GM12891 (cell line): ENCODE data around the gene KRT37.

Experiments used
- DNase-seq: peaks from one replicate; pipeline ENCODE4 v3.0.0; 2011; ENCODE audit warnings: low spot score; ENCODE audit not compliant: insufficient read length
- FAIRE-seq: peaks from 2 replicates; lab custom pipeline; 2011; peaks lifted over from hg19 to GRCh38; lab: Jason Lieb, UNC
- PAX5 ChIP-seq: IDR thresholded peaks from 2 replicates; pipeline ENCODE4 v1.6.1; 2011; ENCODE audit warnings: low read length, moderate library complexity, mild to moderate bottlenecking; ENCODE audit not compliant: insufficient read depth, severe bottlenecking
- POLR2A ChIP-seq: IDR thresholded peaks from 2 replicates; pipeline ENCODE4 v1.6.1; 2011; ENCODE audit warnings: low read depth, low read length, control low read depth
- POLR2AphosphoS5 ChIP-seq: IDR thresholded peaks from 2 replicates; pipeline ENCODE4 v1.6.1; 2011; ENCODE audit warnings: low read depth, low read length, control low read depth
- POU2F2 ChIP-seq: IDR thresholded peaks from 2 replicates; pipeline ENCODE4 v1.6.1; 2011; ENCODE audit warnings: low read depth, mild to moderate bottlenecking, control low read depth, low read length, moderate library complexity
- SPI1 ChIP-seq: IDR thresholded peaks from 2 replicates; pipeline ENCODE4 v1.6.1; 2011; ENCODE audit warnings: low read depth, low read length, control low read depth
- TAF1 ChIP-seq: IDR thresholded peaks from 2 replicates; pipeline ENCODE4 v1.6.1; 2011; ENCODE audit warnings: low read depth, low read length, control low read depth

Gene KRT37

DNA sequence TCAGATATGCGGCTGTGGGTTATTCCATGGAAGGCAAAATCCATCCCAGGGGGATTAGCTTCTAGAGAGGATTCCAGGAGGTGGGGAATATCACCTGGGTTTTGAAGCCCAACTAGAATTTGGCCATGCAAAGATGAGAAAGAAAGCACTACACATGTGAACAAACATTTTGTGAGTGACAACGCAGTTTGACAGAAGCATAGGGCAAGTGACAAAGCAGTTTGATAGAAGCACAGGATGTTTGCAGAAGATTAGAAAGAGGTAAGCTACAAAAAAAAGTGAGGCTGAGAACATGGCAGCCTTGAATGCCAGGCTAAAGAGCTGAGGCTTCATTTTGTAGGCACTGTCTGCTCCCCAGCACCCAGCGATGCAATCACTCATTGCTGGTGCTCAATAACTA lies 28.7 kb upstream of the KRT37 start:
- TF ChIP-seq POU2F2: no peak
- no peak for TF ChIP-seq POLR2A
- no peak for TF ChIP-seq TAF1
- TF ChIP-seq POLR2AphosphoS5: no peak
- no peak for TF ChIP-seq SPI1
- TF ChIP-seq PAX5: no peak
- DNase-seq: no peak
- no peak for FAIRE-seq

DNA sequence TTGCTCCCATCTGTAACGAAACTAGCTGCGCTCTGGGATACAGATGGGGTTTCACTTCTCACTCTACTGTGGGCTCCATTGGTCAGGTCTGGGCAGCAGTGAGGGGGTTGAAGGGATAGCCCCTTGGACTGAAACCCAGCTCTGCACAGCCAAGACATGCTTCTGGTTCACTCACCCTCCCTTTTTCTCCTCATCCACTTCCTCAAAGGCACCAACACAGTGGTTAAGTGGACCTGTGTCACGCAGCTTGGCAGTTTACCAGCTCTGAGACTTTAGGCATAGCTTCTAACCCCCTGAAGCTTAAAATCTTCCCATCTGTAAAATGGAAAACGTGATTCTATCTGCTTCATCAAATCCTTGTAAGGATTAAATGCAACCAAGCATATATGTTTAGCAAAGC lies 27.9 kb upstream of the KRT37 start:
- FAIRE-seq (no peak), DNase-seq (no peak)
- no peak for TF ChIP-seq POLR2A
- no peak for TF ChIP-seq PAX5
- no peak for TF ChIP-seq SPI1
- no peak for TF ChIP-seq POU2F2

DNA sequence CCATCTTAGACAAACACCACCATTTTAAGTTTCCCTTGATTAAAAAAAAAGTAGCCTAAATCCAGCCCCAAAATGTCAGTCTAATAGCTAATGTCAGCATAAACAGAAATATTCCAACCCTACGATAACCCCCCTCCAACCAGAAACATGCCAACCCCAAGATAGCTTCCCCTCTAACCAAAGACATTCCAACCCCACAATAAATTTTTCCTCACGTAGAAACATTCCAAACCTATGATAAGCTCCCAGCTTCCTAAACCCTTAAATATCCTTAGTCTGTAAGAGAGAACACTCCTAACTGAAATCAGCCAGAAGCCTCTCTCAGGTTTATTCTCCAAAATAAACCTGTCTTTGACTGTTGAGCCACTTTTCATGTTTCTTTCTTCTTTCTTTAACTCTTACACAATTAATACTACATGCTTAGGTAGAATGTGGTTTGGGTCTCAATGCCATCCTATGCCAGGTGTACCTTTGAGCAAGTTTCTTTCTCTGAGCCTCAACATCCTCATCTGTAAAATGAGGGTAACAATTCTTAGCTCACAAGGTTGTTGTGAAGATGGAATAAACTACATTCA lies 26.9 kb upstream of the KRT37 start:
- TF ChIP-seq TAF1 (no peak), SPI1 (no peak), POLR2A (no peak)
- FAIRE-seq (no peak), DNase-seq (no peak)

DNA sequence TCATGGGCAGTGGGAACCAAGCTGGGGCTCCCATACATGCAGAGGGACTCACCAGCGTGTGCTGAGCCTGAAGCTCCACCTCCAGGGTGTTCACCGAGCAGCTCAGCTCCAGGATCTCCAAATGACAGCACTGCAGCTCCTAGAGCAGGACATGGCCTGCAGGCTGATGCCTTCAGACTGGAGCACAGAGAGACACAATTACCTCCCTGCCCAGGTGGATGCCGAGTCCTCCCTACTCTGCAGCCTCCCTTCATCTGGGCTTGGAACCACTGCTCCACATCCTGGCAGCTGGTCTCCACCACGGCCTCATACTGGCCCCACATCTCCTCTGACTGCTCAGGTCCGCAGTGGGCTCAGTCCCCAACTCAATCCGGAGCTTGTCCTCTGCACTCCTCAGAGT lies 24.6 kb upstream of the KRT37 start:
- FAIRE-seq (no peak), DNase-seq (no peak)
- TF ChIP-seq SPI1: no peak
- TF ChIP-seq POLR2A: no peak
- TF ChIP-seq PAX5: no peak
- TF ChIP-seq POLR2AphosphoS5: no peak
- no peak for TF ChIP-seq TAF1

DNA sequence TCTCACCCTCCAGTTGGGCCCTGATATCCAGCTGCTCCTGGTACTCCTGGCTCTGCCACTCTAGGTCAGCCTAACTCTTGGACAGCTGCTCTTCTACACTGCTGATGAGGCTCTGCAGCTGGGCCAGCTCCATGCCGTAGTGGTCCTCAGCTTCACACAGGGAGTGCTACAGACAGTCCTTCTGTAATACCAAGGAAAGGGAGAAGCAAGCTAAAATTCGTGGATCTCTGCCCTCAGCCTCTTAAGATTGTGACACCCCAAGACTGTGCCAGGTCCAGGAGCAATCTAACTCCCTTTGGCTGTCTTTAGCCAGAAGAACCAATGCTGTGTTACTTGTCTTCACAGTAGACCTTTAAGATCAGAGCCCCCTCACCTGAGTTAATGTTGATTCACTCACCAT lies 24.1 kb upstream of the KRT37 start:
- TF ChIP-seq SPI1: no peak
- TF ChIP-seq TAF1: no peak
- TF ChIP-seq POU2F2: no peak
- no peak for TF ChIP-seq POLR2AphosphoS5
- no peak for TF ChIP-seq PAX5
- TF ChIP-seq POLR2A: no peak
- FAIRE-seq: no peak
- no peak for DNase-seq

DNA sequence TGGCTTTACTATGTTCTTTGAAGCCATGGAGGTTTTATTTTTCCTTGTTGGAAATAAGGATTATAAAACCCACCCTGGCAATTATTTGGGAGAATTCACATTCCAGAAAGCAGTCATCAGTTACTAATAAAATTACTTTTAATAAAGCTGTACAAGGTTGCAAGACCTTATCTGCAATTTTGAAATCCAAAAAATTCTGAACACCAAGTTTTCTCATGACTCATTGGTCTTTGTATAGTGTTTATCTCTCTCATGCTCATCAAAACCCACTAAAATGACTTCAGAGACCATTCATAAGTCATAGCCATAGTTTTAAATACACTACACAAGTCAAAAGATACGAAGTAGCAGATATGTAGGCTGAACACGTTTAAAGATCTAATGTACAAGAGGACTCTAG lies 22.4 kb upstream of the KRT37 start:
- FAIRE-seq: no peak
- TF ChIP-seq POU2F2 (no peak), SPI1 (no peak), TAF1 (no peak), POLR2A (no peak), PAX5 (no peak), POLR2AphosphoS5 (no peak)
- DNase-seq: no peak

DNA sequence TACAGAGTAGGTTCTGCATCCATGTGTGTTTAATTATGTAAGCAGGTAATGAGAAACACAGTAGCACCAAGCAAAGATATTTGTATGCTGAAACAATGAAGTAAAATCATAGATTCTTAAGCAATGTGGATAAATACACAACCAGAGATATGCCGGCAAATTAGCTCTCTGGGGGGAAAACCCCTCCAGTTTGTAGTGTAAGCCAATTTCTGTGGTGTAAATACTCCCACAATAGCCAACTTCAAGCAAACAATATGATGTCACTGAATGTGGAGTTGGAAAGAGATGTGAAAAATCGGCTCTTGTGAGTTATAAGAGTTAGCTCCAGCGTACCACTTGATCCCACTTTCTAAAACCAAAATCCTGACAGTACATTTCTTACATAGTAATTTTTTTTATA lies 20.3 kb upstream of the KRT37 start:
- DNase-seq (no peak), FAIRE-seq (no peak)
- no peak for TF ChIP-seq PAX5
- no peak for TF ChIP-seq POLR2AphosphoS5
- no peak for TF ChIP-seq SPI1
- TF ChIP-seq POLR2A: no peak
- no peak for TF ChIP-seq POU2F2
- TF ChIP-seq TAF1: no peak

DNA sequence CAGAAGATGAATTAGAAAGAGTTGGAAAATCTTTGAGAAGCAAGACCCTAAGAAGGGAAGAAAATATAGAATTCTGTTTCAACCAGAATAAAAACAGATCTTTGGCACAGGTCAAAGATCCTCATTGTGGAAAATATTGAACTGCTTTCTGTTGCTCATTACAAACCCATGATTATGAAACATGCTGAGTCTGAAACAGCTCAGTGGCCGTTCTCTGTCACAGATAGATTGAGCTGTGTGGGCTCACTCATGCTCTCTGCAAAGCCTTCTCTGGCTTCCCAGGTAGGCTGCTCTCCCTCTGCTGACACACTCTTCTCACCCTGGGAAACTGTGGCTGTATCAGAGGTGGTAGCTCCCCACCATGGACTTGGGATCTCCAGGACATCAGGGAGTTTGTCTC lies 19.8 kb upstream of the KRT37 start:
- TF ChIP-seq TAF1: no peak
- no peak for TF ChIP-seq SPI1
- no peak for TF ChIP-seq POLR2AphosphoS5
- no peak for TF ChIP-seq POLR2A
- no peak for TF ChIP-seq POU2F2
- TF ChIP-seq PAX5: no peak
- DNase-seq: no peak
- FAIRE-seq: no peak

DNA sequence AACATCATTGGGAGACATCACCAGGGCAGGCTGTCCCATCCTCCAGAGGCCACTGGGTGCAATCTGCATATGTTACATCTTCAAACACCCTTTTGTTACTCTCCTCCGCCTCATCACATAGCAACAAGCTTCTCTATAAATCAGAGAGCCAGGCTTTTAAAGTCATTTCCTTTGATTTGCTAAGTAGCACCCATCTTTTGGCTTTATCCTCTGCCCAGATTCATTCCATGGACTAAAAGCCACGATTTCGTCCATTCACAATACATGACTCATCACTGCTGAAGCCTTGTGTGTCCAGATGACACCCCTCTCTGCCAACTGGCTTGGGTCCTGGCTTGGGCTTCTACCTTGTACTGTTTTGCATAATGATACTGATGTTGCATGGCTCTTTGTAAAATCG lies 18.4 kb upstream of the KRT37 start:
- TF ChIP-seq POU2F2 (no peak), TAF1 (no peak), POLR2A (no peak), PAX5 (no peak), POLR2AphosphoS5 (no peak), SPI1 (no peak)
- DNase-seq (no peak), FAIRE-seq (no peak)

DNA sequence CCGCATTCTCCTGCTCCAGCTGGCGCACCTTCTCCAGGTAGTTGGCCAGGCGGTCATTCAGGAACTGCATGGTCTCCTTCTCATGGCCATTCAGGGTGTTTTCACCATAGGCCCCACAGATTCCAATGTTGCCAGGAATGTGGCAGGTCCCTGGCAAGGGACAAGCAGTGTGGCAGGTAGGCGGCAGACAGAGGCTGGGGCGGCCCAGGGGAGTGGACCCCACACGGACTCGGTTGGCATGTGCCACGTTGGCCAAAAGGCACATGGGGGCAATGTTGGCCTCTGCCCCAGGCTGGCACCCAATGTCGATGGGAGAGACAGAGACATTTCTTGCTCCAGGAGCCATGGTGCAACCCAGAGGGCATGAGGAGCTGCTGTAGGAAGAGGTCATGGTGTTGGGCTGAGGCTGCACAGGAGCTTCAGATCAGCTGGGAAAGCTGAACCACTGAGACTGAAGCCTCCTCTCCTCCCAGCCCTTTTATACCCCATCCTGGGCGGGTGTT lies 16.2 kb upstream of the KRT37 start, which contains the start of gene KRT38:
TSS of gene KRT38 (minus strand) at position 453 of the 503 bp plus-strand sequence. CDS start at position 391, 62 bp downstream.
- FAIRE-seq (no peak), DNase-seq (no peak)
- TF ChIP-seq POLR2AphosphoS5: no peak
- TF ChIP-seq POLR2A: no peak
- TF ChIP-seq TAF1: no peak
- no peak for TF ChIP-seq SPI1
